Measurements from ENCODE around the gene C1orf167. TPM values are rescaled to one million over a fixed set of nuclear protein-coding genes. Genes with fewer than 3 reads are reported as not detected.

The C1orf167 gene
- total RNA-seq, 3 donors from 2014 or later = 1.3 TPM; not detected in 2

DNA sequence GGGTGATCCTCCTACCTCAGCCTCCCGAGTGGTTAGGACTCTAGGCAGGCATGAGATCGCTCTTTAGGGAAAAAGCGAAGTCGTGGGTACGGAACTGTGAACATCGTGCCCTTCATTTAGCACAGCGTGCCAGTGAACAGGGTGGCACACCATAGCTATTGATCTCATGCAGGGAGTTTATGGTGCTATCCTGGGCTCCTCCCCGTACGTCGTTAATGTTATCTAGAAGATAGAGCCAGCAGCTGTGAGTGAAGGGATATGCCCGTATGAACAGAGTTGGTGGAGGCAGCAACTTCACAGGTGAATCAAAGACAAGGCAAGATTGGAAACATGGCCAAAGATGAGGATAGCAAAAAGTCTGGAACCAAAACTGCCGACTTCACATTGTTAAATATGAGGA, 55.2 kb downstream of the C1orf167 start:
- Histone ChIP-seq H3K27me3 (no peaks in the 10 kb centered on the region), H3K4me1 (no peaks in the 10 kb centered on the region)

DNA sequence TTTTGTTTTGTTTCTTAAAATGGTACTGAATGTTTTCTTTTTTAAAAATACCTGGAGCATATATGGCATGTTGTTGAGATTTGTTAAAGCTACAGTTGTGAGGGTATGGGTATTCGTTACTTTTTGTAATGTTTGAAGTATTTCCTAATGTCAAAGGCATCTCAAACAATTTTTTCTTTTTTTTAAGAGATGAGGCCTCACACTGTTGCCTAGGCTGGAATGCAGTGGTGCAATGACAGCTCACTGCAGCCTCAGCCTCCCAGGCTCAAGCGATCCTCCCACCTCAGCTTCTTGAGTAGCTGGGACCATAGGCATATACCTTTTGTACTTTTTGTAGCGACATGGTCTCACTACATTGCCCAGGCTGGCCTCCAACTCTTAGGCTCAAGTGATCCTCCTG, 60.1 kb downstream of the C1orf167 start:
- H3K27ac ChIP-seq = no peak overlapping the region
- H3K4me1 ChIP-seq = no peaks in the 10 kb centered on the region
- intact Hi-C loops (cut with DNase I; ENCODE audit: low total_unique reads) = no loop called here
- peak in 1 of 2 donors; percentile 31 for DNase-seq (ENCODE audit: low spot score in 2 of 2)
- no peaks in the 10 kb centered on the region for H3K27me3 ChIP-seq
- no peak overlapping the region for H3K4me3 ChIP-seq
- H3K9me3 ChIP-seq = no peaks in the 10 kb centered on the region
- TF ChIP-seq POLR2AphosphoS5 (IDR thresholded peaks at IDR 0.05) = no peak
- TF ChIP-seq CTCF (IDR thresholded peaks at IDR 0.05) = no peak
- TF ChIP-seq POLR2A (IDR thresholded peaks at IDR 0.05) = no peak
- H3K36me3 ChIP-seq = no peaks in the 10 kb centered on the region

More for the DNA sequence above, 55.2 kb downstream of the C1orf167 start:
- no peak for TF ChIP-seq CTCF (IDR thresholded peaks at IDR 0.05)
- TF ChIP-seq POLR2AphosphoS5 (IDR thresholded peaks at IDR 0.05) = no peak
- no peak for TF ChIP-seq POLR2A (IDR thresholded peaks at IDR 0.05)
- Histone ChIP-seq H3K36me3 (no peaks in the 10 kb centered on the region), H3K27ac (no peak overlapping the region), H3K4me3 (no peak overlapping the region), H3K9me3 (no peaks in the 10 kb centered on the region)
- DNase-seq (ENCODE audit: low spot score in 2 of 2) = peak in 1 of 2 donors; percentile 31
- intact Hi-C loops (cut with DNase I; ENCODE audit: low total_unique reads) = no loop called here

DNA sequence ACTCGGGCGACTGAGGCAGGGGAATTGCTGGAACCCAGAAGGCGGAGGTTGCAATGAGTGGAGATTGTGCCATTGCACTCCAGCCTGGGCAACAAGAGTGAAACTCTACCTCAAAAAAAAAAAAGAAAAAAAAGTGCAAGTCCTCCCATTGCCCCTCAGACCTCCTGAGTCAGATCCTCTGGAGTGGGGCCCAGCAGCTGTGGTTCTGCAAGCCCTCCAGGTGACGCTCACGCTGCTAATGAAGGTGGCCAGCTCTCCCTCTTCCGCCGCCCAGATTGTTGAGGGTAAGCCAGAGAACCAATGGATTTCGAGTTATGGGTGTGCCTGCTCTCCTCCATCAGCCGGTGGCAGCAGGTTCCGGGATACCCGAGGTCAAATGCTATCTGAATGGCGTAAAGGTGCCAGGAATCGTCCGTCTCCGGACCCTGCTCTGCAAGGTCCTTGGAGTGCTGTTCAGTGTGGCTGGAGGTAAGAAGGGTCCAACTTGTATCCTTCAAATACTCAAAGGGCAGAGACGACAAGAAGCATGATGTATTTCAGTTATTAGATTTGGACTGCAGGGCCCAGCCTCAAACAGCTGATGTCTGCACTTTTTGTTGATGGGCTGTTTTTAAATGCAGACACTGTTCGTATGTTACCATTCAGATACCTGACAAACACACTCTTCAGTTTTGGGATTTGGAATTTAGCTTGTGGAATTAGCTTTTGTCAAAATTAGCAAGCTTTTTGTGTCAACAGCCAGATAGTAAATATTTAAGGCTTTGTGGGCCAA, 61.6 kb downstream of the C1orf167 start:
- intact Hi-C loops (cut with DNase I; ENCODE audit: low total_unique reads) = no loop called here
- H3K27me3 ChIP-seq = no peaks in the 10 kb centered on the region
- H3K4me1 ChIP-seq = no peaks in the 10 kb centered on the region
- no peaks in the 10 kb centered on the region for H3K9me3 ChIP-seq
- no peak overlapping the region for H3K27ac ChIP-seq
- H3K4me3 ChIP-seq = no peak overlapping the region
- DNase-seq (ENCODE audit: low spot score in 2 of 2) = peak in 1 of 2 donors; percentile 24
- TF ChIP-seq POLR2AphosphoS5 (IDR thresholded peaks at IDR 0.05) (no peak), POLR2A (IDR thresholded peaks at IDR 0.05) (no peak), CTCF (IDR thresholded peaks at IDR 0.05) (no peak)
- no peaks in the 10 kb centered on the region for H3K36me3 ChIP-seq

DNA sequence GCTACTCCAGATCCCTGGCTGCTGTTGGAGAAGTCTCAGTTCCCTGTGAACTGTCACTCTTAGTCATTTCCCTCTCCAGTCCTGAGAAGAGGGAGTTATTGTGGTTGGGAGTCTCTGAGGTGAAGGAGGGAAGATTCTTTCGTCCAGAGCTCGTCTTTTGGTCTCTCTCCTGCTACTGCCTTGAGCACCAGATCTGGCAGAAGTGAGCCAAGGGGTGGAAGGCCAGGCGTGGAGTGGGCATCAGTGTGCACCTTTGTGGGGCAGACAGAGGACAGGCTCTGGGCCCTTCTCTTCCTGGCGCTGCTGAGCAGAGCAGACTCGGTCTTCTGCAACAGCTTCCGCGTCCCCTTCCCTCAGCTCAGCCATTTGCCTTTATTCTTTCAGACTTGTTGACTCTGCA, 63.1 kb downstream of the C1orf167 start:
- intact Hi-C loops (cut with DNase I; ENCODE audit: low total_unique reads) = no loop called here
- Histone ChIP-seq H3K9me3 (no peaks in the 10 kb centered on the region), H3K27ac (no peak overlapping the region), H3K4me1 (no peaks in the 10 kb centered on the region), H3K36me3 (peaks cover 3% of the 10 kb centered on the region), H3K27me3 (no peaks in the 10 kb centered on the region), H3K4me3 (no peak overlapping the region)
- DNase-seq (ENCODE audit: low spot score in 2 of 2) = peak in 1 of 2 donors; percentile 25
- TF ChIP-seq POLR2AphosphoS5 (IDR thresholded peaks at IDR 0.05) (no peak), CTCF (IDR thresholded peaks at IDR 0.05) (no peak), POLR2A (IDR thresholded peaks at IDR 0.05) (no peak)

GRCh38 chr1:11826946-11827345, 65.0 kb downstream of the C1orf167 start:
- no peak for TF ChIP-seq CTCF (IDR thresholded peaks at IDR 0.05)
- TF ChIP-seq POLR2AphosphoS5 (IDR thresholded peaks at IDR 0.05) = no peak
- no peak for TF ChIP-seq POLR2A (IDR thresholded peaks at IDR 0.05)

More at GRCh38 chr1:11826946-11827345, 65.0 kb downstream of the C1orf167 start:
- H3K36me3 ChIP-seq = peaks cover 3% of the 10 kb centered on the region
- H3K4me1 ChIP-seq = no peaks in the 10 kb centered on the region
- H3K4me3 ChIP-seq = no peak overlapping the region
- no peak overlapping the region for H3K27ac ChIP-seq
- no peak for DNase-seq (ENCODE audit: low spot score in 2 of 2)
- H3K27me3 ChIP-seq = no peaks in the 10 kb centered on the region
- intact Hi-C loops (cut with DNase I; ENCODE audit: low total_unique reads) = no loop called here
- no peaks in the 10 kb centered on the region for H3K9me3 ChIP-seq

Measured in breast epithelium (tissue), 4 donors.